HEK293 (cell line): ENCODE data around the gene TMEM91.
A peak's percentile ranks its signal among the peaks of the same experiment; 100 is the strongest.

Experiments
- BCL6B ChIP-seq: fragments of 450-650 bp; formaldehyde crosslinking; IDR thresholded peaks from 2 replicates; pipeline ENCODE4 v1.5.1; 2017; ENCODE audit warnings: missing biosample characterization, missing genetic modification characterization
- GLIS1 ChIP-seq: fragments of 450-650 bp; formaldehyde crosslinking; IDR thresholded peaks from 2 replicates; pipeline ENCODE4 v1.5.1; 2016; ENCODE audit warnings: missing biosample characterization, missing genetic modification characterization
- GLIS2 ChIP-seq: fragments of 450-650 bp; formaldehyde crosslinking; IDR thresholded peaks from 2 replicates; pipeline ENCODE4 v1.5.1; 2016; ENCODE audit warnings: missing biosample characterization, missing genetic modification characterization
- IKZF3 ChIP-seq: fragments of 450-650 bp; IDR thresholded peaks from 2 replicates; pipeline ENCODE4 v1.5.0; 2018; ENCODE audit warnings: missing biosample characterization, mild to moderate bottlenecking, missing genetic modification characterization, moderate library complexity
- KLF8 ChIP-seq: fragments of 450-650 bp; formaldehyde crosslinking; IDR thresholded peaks from 2 replicates; pipeline ENCODE4 v1.5.1; 2016; ENCODE audit warnings: missing biosample characterization, missing genetic modification characterization
- MZF1 ChIP-seq: fragments of 450-650 bp; formaldehyde crosslinking; IDR thresholded peaks from 2 replicates; pipeline ENCODE4 v1.5.1; 2017; ENCODE audit warnings: missing biosample characterization, missing genetic modification characterization, borderline replicate concordance
- REPIN1 ChIP-seq: fragments of 450-650 bp; formaldehyde crosslinking; IDR thresholded peaks from 2 replicates; pipeline ENCODE4 v1.5.1; 2017; ENCODE audit warnings: missing biosample characterization, missing genetic modification characterization, low read depth
- SCRT1 ChIP-seq: fragments of 450-650 bp; formaldehyde crosslinking; IDR thresholded peaks from 2 replicates; pipeline ENCODE4 v1.5.1; 2016; ENCODE audit warnings: missing biosample characterization, missing genetic modification characterization, borderline replicate concordance
- SP3 ChIP-seq: fragments of 450-650 bp; formaldehyde crosslinking; IDR thresholded peaks from 2 replicates; pipeline ENCODE4 v1.5.1; 2016; ENCODE audit warnings: missing biosample characterization, missing genetic modification characterization
- SP7 ChIP-seq: fragments of 450-650 bp; formaldehyde crosslinking; IDR thresholded peaks from 2 replicates; pipeline ENCODE4 v1.5.1; 2016; ENCODE audit warnings: missing biosample characterization, missing genetic modification characterization
- ZBTB17 ChIP-seq: fragments of 450-650 bp; formaldehyde crosslinking; IDR thresholded peaks from 2 replicates; pipeline ENCODE4 v1.5.1; 2016; ENCODE audit warnings: missing biosample characterization, missing genetic modification characterization
- ZBTB21 ChIP-seq: fragments of 450-650 bp; formaldehyde crosslinking; IDR thresholded peaks from 2 replicates; pipeline ENCODE4 v1.5.1; 2017; ENCODE audit warnings: missing biosample characterization, missing genetic modification characterization
- ZFHX2 ChIP-seq: fragments of 450-650 bp; formaldehyde crosslinking; conservative IDR thresholded peaks from 2 replicates; pipeline ENCODE4 v1.5.1; 2016; ENCODE audit warnings: missing biosample characterization, missing genetic modification characterization
- ZNF146 ChIP-seq: fragments of 450-650 bp; formaldehyde crosslinking; IDR thresholded peaks from 2 replicates; pipeline ENCODE4 v1.5.1; 2016; ENCODE audit warnings: missing biosample characterization, missing genetic modification characterization
- ZNF335 ChIP-seq: fragments of 450-650 bp; formaldehyde crosslinking; conservative IDR thresholded peaks from 2 replicates; pipeline ENCODE4 v1.5.1; 2016; ENCODE audit warnings: missing biosample characterization, missing genetic modification characterization
- ZNF501 ChIP-seq: fragments of 450-650 bp; formaldehyde crosslinking; IDR thresholded peaks from 2 replicates; pipeline ENCODE4 v1.5.1; 2016; ENCODE audit warnings: missing biosample characterization, missing genetic modification characterization
- ZNF76 ChIP-seq: fragments of 450-650 bp; formaldehyde crosslinking; IDR thresholded peaks from 2 replicates; pipeline ENCODE4; 2016; ENCODE audit warnings: low read depth, missing biosample characterization, missing genetic modification characterization, borderline replicate concordance
- ZSCAN4 ChIP-seq: fragments of 450-650 bp; formaldehyde crosslinking; IDR thresholded peaks from 2 replicates; pipeline ENCODE4 v1.5.1; 2017; ENCODE audit warnings: missing biosample characterization, missing genetic modification characterization
- ZXDB ChIP-seq: fragments of 450-650 bp; formaldehyde crosslinking; IDR thresholded peaks from 2 replicates; pipeline ENCODE4 v1.5.1; 2016; ENCODE audit warnings: missing biosample characterization, missing genetic modification characterization
- TF ChIP-seq, protein P1 (sequence below): fragments of 450-650 bp; formaldehyde crosslinking; optimal IDR thresholded peaks from 2 replicates; pipeline ENCODE3; 2016; ENCODE audit warnings: missing biosample characterization, mild to moderate bottlenecking, missing genetic modification characterization
- TF ChIP-seq, protein P2 (sequence below): fragments of 450-650 bp; formaldehyde crosslinking; IDR thresholded peaks from 2 replicates; pipeline ENCODE4 v1.5.1; 2016; ENCODE audit warnings: missing biosample characterization, missing genetic modification characterization, borderline replicate concordance
- TF ChIP-seq, protein P3 (sequence below): fragments of 450-650 bp; formaldehyde crosslinking; IDR thresholded peaks from 2 replicates; pipeline ENCODE4 v1.5.1; 2016; ENCODE audit warnings: missing biosample characterization, missing genetic modification characterization
- TF ChIP-seq, protein P4 (sequence below): fragments of 450-650 bp; IDR thresholded peaks from 2 replicates; pipeline ENCODE4 v1.5.1; 2018; ENCODE audit warnings: missing biosample characterization, mild to moderate bottlenecking, missing genetic modification characterization

The TMEM91 gene

DNA sequence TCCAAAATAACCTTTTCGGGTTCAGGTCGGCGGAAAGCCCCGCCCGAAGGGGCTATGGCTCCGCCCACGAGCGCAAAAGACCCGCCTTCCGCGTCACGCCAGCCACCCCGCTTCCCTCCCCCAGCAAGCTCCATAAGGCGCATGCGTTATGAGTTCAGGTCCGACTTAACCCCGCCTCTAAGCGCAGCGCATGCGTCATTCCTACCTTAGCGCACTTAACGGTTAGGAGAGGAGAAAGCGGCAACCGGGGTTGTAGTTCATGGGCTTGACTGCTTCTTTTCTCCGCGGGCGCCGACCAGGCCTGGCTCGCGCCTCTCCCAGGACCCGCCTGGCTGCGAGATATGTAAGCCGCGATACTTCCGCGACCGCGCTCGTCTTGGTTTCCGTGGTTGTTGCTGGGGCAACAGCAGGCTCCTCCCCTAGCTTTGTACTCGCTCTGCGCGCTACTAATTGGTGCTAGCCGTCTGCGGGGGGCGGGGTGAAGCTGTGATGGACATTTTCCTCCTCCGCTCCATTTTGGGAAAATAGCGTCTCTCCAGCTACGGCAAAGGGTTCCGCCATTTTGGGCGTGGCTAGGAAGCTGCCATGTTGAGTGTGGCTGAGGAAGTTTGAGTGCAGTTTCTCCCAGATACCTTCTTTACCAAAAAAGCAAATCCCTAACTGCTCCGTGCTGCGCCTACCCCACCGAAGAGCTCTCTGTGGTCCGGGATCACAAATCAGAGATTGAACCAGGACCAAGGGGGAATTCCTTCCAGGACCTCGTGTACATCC is 12.4 kb upstream of the TMEM91 start, which contains the start of gene B9D2 (continued):
- TF ChIP-seq ZSCAN4 (tag by site-specific recombination) (no peak), REPIN1 (no peak), ZNF501 (0 out of 2 replicates have a peak, but pooled peaks have one; percentile 31), GLIS1 (tag by site-specific recombination) (peak; percentile 15; the same call in 1 of the 2 replicates), ZXDB (0 out of 2 replicates have a peak, but pooled peaks have one; percentile 56), ZBTB21 (tag by site-specific recombination) (peak; percentile 79), BCL6B (tag by site-specific recombination) (no peak), ZBTB17 (tag by site-specific recombination) (peak; percentile 77), ZNF335 (tag by site-specific recombination) (peak; percentile 90), SP3 (tag by site-specific recombination) (peak; percentile 91), GLIS2 (peak; percentile 79), MZF1 (peak; percentile 81; the same call in 1 of the 2 replicates), SP7 (tag by site-specific recombination) (peak; percentile 10; the same call in 1 of the 2 replicates), ZNF146 (tag by site-specific recombination) (no peak), IKZF3 (tag by site-specific recombination) (peak; percentile 66), KLF8 (peak; percentile 37; the same call in 1 of the 2 replicates), ZNF76 (tag by site-specific recombination) (peak; percentile 81; the same call in 1 of the 2 replicates), SCRT1 (tag by site-specific recombination) (no peak), ZFHX2 (tag by site-specific recombination) (peak; percentile 39; the same call in 1 of the 2 replicates)
- TF ChIP-seq, protein P1, sequence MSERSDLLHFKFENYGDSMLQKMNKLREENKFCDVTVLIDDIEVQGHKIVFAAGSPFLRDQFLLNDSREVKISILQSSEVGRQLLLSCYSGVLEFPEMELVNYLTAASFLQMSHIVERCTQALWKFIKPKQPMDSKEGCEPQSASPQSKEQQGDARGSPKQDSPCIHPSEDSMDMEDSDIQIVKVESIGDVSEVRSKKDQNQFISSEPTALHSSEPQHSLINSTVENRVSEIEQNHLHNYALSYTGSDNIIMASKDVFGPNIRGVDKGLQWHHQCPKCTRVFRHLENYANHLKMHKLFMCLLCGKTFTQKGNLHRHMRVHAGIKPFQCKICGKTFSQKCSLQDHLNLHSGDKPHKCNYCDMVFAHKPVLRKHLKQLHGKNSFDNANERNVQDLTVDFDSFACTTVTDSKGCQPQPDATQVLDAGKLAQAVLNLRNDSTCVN (tag by site-specific recombination), result peak; percentile 52
- TF ChIP-seq, protein P2, sequence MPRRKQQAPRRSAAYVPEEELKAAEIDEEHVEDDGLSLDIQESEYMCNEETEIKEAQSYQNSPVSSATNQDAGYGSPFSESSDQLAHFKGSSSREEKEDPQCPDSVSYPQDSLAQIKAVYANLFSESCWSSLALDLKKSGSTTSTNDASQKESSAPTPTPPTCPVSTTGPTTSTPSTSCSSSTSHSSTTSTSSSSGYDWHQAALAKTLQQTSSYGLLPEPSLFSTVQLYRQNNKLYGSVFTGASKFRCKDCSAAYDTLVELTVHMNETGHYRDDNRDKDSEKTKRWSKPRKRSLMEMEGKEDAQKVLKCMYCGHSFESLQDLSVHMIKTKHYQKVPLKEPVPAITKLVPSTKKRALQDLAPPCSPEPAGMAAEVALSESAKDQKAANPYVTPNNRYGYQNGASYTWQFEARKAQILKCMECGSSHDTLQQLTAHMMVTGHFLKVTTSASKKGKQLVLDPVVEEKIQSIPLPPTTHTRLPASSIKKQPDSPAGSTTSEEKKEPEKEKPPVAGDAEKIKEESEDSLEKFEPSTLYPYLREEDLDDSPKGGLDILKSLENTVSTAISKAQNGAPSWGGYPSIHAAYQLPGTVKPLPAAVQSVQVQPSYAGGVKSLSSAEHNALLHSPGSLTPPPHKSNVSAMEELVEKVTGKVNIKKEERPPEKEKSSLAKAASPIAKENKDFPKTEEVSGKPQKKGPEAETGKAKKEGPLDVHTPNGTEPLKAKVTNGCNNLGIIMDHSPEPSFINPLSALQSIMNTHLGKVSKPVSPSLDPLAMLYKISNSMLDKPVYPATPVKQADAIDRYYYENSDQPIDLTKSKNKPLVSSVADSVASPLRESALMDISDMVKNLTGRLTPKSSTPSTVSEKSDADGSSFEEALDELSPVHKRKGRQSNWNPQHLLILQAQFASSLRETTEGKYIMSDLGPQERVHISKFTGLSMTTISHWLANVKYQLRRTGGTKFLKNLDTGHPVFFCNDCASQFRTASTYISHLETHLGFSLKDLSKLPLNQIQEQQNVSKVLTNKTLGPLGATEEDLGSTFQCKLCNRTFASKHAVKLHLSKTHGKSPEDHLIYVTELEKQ (tag by site-specific recombination), result no peak
- TF ChIP-seq, protein P3, sequence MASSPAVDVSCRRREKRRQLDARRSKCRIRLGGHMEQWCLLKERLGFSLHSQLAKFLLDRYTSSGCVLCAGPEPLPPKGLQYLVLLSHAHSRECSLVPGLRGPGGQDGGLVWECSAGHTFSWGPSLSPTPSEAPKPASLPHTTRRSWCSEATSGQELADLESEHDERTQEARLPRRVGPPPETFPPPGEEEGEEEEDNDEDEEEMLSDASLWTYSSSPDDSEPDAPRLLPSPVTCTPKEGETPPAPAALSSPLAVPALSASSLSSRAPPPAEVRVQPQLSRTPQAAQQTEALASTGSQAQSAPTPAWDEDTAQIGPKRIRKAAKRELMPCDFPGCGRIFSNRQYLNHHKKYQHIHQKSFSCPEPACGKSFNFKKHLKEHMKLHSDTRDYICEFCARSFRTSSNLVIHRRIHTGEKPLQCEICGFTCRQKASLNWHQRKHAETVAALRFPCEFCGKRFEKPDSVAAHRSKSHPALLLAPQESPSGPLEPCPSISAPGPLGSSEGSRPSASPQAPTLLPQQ (tag by site-specific recombination), result peak; percentile 13; the same call in 1 of the 2 replicates
- TF ChIP-seq, protein P4, sequence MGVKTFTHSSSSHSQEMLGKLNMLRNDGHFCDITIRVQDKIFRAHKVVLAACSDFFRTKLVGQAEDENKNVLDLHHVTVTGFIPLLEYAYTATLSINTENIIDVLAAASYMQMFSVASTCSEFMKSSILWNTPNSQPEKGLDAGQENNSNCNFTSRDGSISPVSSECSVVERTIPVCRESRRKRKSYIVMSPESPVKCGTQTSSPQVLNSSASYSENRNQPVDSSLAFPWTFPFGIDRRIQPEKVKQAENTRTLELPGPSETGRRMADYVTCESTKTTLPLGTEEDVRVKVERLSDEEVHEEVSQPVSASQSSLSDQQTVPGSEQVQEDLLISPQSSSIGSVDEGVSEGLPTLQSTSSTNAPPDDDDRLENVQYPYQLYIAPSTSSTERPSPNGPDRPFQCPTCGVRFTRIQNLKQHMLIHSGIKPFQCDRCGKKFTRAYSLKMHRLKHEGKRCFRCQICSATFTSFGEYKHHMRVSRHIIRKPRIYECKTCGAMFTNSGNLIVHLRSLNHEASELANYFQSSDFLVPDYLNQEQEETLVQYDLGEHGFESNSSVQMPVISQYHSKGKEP, result peak; percentile 49; the same call in 1 of the 2 replicates
